NOMO-1 (cell line): ENCODE results near the gene PSMD1.
A peak's percentile ranks its signal among the peaks of the same experiment; 100 is the strongest.
"Not testable (repeated sequence)": the region's sequence is repeated elsewhere in the genome, so short reads cannot be mapped to it uniquely, and the experiment has no call there.

Experiments used
- DNase-seq, 2 experiments: peaks; one replicate each; lab custom pipeline; 2025; ENCODE audit not compliant: unreplicated experiment in 2 of 2; lab: John Stamatoyannopoulos, UW

The PSMD1 gene

DNA sequence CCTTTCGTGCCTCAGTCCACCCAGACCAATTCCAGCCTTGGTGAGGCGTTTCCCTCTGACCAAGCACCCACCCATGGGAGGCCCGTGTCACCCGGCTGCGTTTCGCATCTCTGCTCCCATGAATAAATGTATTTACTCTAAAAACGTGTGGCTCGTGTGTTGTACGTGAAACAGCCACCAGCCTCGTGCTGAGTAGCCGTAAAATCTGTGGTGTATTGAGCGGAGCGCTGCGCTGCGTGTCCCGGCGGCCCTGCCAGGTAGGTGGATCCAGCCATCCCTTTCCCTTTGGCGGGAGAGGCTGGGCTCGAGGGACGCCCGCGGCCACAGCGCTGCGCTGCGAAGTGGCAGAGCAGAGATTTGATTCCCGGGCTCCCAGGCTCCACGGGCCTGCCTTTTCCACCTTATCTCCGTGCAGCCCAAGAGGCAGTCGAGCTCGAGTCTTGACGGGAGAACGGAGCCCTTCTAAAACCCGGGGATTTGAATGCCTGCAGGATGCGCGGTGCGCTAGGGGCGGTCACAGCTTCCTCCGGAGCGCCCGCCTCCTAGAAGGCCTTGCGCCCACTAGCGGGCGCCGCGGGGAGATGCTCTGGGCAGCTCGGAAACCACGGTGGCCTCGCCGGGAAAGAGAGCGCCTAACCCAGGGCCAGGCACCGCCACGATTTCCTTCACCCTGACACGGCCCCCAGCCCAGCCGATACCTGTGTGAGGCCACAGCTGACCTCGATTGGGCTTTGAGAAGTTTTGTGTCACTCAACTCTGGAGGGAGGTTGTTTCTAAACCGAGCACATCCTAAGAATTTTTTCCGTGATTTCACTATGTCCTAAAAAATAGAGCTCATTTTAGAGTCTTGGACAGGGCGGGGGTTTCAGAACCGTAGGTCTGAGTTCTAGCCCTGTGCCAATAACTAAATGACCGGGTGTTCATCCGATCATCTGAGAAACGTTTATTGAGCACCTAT lies 3.9 kb upstream of the PSMD1 start:
- DNase-seq = peak; percentile 64 to 91

DNA sequence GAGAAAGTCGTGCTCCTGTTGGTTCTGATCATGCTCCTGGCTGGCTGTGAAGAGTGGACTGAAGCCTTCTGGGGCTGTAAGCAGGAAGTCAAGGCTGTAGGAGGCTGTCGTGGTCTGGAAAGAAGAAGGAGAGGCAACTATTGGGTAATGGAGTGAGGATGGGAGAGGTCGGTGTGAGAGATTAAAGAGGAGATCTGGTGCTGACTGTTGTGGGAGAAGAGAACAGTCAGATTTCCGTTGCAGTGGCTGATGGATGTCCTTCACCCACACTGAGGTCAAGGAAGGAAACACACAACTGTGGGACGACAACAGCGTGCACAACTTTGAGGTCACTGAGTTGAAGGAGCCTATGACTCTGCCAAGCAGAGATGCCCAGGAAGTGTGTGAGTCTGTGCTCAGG lies 2.8 kb upstream of the PSMD1 start:
- no peak for DNase-seq

DNA sequence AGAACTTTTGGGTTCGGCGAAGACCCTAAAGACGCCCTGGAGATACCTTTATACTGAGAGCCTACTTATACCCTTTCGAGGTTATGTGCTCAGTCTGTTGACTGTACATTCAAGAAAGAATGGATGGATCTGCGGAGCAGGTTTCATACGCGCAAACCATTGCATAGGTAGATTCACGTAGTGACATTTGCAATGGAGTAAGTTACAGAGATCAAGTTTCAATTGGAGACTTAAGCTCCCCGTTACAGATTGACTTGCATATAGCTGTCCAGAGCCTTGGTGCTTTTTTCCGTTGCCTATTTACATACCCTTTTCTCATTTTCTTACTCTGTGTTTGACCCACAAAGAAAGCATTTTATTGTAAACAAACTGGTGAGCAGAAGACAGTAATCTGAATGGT lies 923 bp downstream of the PSMD1 start:
- peak in 1 of 2 experiments; percentile 12 for DNase-seq

DNA sequence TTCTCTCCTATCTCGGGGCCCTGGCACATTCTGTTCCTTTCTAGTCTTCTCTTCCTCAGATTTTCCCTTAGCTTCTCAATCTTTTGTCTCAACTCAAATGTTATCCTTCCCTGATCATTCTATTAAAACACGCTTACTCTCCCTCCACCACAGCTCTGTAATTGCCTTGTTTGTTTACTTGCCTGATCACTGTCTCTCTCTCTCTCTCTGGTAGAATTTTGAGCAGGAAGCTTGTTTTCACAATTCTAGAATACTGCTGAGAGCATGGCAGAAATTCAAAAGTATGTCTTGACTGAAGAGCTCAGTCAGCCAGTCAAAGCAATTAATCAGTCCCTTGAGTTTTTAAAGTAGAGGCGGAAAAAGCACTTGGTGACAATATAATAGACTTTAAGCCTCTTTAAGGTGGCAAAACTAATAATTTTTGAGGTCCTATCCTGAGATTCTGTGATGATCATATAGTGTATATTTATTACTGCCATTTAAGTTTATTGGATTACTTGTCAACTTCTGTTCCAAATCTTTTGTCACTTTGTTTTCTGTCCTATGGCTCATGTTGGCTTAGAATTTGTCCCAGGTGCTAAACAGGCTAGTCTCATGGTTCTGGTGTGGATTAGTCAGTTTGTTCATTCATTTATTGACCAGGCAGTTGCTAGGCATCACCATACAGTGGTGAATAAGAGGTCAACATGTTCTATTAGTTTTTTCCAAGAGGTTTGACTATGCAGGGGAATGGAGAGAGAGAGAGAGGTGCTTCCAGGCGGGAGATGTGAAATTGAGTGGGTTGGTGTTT lies 2.3 kb downstream of the PSMD1 start:
- no peak for DNase-seq

DNA sequence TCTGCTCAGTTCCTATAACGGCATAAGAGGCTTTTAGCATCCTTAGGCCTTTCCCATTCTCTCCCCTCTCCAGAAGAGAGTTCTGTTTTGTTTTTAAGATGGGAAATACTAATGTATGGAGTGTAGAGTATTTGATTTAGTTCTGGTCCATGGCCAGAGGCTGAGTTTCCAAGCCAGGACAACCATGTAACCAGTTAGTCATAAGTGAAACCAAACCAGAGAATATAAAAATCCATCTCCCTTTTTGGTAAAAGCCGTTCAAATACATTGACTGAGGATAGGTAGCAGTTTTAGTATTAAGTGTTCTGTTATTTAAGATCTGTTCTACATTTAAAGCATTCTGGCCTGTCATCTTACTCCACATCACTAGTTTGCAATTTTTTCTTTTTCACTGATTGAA lies 3.1 kb downstream of the PSMD1 start:
- no peak for DNase-seq

DNA sequence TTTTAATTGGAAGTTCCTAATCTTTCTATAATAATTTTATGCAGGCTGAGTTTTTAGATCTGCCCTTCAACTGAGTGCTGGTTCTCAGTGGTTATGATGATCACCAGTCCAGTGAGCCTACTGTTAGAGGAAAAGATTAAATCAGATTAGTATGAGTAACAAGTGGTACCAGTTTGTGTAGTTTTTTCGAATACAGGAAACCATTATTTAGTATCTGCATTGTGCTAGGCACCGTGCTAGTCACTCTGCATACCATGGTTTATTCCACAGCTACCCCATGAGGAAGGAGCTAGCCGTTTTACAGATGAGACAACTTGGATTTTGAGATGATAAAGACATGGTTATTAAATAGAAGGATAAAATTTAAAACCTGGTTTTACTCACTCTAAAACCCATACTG lies 6.1 kb downstream of the PSMD1 start:
- no peak for DNase-seq

DNA sequence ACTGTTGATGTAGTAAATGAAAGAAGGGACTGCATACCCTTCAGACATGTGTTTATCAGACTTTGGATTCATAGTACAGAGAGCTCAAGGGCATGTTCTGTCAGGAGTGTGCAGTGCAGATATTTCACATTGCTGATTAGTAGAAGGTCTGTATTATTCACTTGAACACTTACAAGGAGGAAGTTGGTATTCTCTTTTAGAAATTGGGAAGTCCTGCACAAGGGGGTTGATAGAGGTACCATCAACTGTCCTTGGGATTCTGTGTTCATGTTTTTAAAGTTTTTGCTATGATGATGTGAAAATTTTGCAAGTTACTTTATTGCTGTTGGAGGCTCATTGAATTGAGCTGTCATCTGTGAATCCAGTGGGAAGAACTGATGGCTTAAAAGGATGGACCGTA lies 6.7 kb downstream of the PSMD1 start:
- DNase-seq = peak in 1 of 2 experiments; percentile 39

DNA sequence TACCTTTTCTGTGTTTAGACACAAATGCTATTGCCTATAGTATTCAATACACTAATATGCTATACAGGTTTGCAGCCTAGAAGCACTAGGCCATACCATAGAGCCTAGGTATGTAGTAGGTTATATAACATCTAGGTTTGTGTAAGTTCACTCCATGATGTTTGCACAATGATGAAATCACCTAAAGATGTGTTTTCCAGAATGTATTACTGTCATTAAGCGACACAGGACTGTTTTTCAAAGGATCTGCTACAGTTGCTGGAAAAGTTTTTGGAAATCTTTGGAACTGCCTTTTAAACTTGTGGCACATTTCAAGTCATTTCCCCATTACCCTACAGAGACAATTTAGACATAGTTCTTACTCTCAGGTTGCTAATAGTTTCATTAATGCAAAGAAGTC lies 9.3 kb downstream of the PSMD1 start:
- DNase-seq = no peak

DNA sequence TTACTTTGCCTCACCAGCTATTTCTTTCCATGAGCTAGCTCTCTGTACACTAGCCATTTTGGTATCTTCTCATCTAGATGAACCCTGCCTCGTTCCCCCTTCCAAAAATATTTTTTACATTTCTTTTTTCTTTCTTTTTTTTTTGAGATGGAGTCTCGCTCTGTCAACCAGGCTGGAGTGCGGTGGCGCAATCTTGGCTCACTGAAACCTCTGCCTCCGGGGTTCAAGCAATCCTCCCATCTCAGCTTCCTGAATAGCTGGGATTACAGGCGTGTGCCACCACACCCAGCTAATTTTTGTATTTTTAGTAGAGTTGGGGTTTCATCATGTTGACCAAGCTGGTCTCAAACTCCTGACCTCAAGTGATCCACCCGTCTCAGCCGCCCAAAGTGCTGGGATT lies 10.9 kb downstream of the PSMD1 start:
- DNase-seq = not testable (repeated sequence)

DNA sequence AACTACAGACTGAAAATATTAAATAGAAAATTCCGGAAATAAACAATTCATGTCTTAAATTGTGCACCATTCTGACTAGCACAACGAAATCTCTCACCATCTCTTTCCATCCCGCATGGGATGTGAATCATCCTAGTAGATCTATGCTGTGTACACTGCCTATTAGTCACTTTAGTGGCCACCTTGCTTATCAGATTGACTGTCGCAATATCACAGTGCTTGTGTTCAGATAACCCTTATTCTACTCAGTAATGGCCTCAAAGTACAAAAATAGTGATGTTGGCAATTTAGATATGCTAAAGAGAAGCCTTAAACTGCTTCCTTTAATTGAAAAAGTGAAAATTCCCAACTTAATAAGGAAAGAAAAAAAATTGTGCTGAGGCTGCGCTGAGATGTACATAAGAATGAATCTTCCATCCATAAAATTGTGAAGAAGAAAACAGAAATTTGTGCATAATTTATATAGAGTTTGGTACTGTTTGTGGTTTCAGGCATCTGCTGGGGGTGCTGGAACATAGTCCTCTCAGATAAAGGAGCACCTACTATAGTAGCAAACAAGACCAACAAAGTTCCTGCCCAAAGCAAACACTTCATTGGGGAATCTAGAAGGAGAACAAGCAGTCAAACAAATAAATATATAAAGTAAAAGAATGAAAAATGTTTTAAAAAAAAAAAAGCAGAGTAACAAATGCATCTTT lies 12.0 kb downstream of the PSMD1 start:
- DNase-seq = no peak

DNA sequence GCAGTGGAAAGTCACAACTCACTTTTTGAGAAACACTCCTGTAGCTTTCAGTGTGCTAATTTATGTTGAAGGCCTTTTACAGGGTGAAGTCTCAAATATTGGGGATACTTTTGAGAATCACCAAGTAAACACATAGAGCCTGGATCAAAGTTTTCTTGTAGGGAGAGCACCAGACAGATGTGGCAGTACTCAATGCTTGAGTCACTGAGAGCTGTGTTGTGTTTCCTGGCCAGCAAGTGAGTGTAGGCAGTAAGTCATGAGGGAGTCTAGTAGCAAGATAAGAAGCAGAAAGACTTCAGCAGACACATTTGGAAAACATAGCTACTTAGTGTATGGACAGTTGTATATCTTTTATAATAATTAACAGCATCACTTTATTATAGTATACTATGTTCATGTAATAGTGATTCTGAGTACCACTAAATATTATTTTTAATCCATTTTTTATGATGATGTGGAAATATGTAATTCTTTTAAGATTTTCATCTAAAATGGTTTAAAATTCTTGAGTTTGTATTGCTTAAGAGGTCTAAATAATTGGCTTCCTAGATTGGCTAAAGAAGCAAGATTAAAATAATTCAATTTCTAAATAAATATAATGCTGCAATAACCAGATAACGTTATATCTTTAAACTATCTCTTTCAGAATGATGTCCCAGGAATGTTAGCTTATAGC lies 12.8 kb downstream of the PSMD1 start:
- no peak for DNase-seq

DNA sequence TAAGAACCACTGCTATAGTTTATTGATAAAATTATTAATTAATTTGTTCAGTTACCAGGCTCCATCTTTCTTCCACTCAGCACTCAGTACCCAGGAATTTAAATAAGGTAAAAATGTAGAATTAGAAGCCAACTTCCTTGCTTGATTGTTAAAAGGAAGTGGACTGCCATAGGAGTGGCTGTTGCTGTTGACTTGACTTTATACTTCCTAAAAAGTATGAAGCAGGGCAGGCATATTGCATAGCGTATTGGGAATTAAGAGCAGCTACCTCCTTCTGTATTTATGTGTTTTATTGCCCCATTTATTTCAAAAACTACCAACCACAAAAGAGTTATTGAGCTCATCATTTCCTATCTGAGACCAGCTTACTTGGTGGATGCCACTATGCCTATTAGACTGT lies 27.9 kb downstream of the PSMD1 start:
- no peak for DNase-seq

DNA sequence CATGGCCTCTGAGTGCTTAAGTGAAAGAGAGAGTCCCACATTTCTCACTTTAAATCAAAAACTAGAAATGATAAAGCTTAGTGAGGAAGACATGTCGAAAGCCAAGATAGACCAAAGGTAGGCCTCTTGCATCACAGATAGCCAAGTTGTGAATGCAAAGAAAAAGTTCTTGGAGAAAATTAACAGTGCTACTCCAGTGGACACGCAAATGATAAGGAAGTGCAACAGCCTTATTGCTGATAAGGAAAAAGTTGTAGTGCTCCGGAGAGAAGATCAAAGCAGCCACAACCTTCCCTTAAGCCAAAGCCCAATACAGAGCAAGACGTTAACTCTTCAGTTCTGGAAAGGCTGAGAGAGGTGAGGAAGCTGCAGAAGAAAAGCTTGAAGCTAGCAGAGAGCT lies 32.1 kb downstream of the PSMD1 start:
- no peak for DNase-seq

DNA sequence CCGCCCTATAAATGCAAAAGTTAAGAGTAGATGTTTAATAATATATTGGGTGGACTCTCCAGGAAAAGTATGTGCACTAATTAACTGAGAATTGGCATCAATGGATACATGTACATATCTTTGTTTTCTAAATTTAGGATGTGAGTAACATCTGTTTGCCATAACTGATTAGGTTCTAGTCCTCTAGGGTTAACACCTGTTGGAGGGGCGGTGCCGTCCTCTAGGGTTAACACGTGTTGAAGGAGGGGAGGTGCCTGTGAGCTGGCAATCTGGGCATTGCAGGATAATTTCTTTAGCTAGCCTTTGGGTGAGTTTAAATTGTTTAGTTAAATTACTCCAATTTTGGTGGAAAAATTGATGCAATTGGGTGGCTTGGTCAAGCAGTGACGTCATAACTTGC lies 37.3 kb downstream of the PSMD1 start:
- DNase-seq = no peak

DNA sequence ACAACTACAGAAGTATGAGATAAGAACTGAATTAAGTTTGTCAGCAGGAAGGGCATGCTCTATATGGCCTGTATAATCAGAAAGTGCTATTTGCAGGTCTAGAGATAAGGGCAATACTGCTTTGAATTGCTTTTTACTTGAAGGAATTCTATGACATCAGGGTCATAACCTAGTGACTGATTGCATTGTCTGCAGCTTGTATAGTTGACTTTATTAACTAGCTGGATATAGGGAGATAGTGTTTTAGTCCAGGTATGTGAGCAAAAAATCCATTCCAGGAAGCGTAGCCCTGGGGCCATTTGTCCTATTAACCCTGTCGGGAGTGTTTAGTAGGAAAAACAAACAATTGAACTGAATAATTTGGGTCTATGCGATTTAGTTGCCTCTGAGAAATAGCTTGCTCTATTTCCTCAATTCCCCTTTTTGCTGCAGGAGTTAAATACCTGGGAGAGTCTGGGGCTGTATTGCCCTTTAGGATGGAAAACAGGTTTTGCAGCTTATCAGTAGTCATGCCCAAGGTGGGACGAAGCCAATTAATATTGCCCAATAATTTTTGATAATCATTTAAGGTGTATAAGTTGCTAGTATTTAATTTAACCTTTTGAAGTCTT lies 38.2 kb downstream of the PSMD1 start:
- no peak for DNase-seq

DNA sequence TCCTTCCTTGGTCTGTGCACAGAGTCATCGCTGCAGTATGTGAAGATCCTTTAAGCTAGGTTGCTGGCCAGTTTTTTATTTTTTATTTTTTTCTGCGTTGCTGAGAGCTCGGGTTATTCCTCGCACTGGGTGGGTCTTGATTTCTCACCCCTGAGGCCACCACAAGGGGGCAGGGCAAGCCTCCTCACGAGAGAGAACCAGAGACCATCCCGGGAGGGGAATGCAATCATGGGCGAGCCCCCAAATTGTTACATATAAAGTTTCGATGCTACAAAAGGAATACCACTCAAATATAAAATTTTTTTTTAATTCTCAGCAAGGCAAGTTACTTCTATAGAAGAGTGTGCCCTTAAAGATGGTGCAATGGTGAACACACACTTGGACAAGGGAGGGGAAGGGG lies 43.3 kb downstream of the PSMD1 start:
- no peak for DNase-seq

DNA sequence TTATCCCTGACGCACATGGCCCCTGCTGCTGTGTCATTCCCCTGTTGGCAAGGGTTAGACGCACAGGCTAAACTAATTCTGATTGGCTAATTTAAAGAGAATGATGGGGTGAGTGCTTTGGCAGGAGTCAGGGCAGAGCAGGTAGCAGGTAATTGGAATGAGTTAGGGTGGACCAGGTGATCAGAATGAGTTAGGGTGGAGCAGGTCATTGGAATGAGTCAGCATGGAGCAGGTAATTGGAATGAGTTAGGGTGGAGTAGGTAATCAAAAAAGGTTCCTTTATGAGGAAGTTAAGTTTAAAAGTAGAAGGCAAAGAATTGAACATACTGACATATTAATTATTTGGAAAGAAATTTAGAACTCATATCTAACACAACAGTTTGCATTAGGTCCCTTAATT lies 43.7 kb downstream of the PSMD1 start:
- not testable (repeated sequence) for DNase-seq

DNA sequence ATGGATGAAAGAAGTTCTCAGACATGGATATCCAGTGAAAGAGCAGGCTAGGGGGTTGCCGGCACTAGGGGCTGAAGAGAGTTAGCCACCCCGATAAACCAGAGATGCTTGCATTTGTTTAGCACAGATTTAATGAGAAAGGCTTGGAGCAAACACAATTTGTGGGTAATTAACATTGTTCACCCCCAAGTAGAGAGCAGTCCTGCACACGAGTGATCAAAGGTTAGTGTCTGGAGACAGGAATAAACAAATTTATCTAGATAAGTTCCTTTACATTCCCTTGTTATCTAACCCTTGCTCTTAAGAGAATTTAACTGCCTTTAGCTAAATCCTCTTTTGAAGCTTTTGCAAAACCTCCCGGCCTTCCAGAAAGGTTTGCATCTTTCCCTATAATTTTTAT lies 44.3 kb downstream of the PSMD1 start:
- no peak for DNase-seq

DNA sequence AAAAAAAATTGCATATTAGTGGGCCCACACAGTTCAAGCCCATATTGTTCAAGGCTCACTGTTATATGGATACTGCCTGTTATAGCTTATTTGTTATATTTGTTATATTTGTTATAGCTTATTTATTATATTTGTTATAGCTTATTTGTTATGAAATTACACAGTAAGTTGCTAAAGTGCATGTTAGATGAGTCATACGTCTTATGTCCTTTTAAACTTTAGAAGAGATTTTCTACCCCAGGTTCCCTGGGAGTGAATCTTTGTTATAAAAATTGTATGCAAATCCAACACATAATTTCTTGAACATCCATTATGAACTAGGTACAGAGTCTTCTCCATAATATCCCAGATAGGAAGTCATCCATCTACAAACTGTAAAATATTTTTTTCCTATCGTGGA lies 46.1 kb downstream of the PSMD1 start:
- no peak for DNase-seq

DNA sequence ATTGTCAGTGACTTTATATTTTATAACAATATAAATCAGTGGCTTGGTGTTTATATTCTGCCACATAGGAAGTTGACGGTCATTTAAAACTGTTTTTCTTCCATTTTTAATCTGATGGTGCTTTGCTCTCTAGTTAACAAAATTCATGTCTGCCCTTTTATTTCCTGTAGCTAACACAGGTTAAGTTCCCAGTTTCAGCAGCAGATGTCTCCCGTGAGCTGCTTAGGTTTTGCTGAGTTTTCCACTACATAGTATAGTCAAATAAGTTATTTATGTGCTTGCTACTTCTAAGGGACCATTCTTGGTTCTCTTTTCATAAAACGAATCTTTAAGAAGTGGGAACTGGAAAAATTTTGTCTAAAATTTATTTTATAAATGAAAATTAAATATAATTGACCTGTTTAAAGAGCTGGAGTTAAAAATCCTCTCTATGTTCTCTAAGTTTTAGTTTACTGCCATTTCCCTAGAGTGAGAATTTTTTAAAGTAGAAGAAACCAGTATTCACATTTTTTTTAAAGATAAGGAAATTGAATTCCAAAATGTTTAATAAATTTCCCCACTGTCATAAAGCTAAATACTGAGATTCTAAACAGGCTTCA lies 47.5 kb downstream of the PSMD1 start:
- peak; percentile 34 to 73 for DNase-seq
